ENCODE measurements around the gene SINHCAF. TPM values are rescaled to one million over a fixed set of nuclear protein-coding genes. Genes with fewer than 3 reads are reported as not detected.

Gene SINHCAF
- total RNA-seq, 1 donor from 2014 or later: 22.7 TPM

DNA sequence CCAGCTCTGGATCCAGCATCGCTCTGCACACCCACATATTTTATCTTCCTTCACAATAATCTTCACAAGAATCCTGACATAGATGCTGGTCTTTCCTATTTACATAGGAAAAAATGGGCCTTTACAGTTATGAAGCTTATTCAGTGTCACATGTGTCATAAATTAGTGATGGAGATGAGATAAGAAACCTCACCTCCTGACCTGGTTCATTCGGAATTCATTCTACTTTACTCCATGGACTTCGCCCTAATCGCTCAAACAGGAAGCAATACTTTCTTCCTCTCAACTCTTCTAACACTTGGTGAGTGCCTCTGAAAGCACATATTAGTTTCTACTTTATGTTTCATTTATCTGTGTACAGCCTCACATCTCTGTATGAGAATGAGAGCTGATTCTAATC is 12.0 kb upstream of the SINHCAF start:
- DNase-seq (ENCODE audit: low read depth): no peak

DNA sequence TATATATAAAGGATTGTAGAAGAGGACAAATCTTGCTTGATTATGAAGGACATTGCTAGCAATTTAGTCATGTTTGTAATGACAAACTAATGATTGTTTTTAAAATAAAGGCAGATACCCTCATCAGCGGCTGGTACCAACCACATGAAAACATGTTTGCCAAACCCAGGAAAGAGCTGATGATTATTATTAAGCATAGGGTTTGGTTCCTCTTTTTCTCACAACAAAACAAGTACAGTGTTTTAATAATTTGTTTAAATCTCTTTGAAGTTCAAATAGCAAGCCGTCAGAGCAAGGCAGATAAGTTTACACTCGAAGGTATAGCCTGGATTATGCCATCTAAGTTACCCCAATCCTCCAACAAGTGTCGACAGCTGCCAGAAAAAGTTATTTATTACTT is 5.3 kb upstream of the SINHCAF start:
- DNase-seq (ENCODE audit: low read depth): no peak

DNA sequence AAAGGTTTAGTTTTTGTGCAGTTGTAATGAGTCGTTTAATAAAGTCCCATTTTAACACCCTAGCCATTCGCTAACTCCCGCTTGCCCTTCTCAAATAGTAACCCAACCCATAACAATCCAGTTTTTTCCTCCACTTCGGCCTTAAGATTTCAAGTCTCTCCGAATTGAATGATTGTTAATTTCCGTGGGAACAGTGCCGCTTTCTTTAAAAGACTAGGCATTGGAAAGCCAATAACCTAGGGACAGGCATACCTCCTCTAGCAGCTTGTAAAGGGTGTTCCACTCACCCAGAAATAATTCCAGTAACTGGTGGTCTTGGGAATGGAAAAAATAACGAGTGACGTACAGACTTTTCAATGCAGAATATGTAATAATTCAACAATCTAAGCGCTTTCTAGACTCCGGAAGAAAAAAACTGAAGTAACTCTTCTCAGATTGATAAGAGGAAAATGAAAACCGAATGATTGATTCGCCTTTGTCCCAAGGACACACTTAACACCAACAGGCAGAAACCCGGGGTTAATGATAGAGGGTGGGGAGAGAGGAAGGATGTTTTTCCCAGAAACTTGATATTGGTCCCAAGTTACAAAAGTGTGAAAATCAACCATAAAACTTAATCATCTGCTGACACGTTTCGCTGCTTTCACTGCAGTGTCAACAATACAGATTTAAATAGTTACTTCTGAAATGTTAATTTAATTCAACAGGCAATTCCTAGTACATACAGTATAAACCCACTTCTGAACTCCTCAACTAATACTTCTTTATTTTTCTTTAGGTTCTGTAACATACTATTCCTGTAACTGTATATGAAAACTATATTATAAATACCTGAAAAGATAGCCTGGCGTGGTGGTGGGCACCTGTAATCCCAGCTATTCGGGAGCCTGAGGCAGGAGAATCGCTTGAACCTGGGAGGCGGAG is 1.0 kb upstream of the SINHCAF start:
- peak; percentile 18 for DNase-seq (ENCODE audit: low read depth)

DNA sequence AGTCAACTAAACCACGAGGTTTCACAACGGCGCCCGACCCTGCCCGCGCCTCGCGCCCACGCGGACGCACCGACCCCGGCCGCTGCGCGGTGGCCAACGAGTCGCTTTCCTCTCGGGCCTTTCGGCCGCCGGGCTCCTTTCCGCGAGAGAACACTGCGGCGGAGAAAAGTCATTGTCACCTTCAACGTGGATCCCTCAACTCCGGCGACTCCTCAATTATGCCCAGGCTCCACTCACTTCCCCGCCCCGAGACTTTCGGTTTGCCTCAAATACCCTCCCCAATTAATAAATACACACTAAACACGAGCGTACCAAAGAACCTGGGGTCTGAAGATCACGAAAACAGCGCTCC is 450 bp downstream of the SINHCAF start:
- DNase-seq (ENCODE audit: low read depth): no peak

DNA sequence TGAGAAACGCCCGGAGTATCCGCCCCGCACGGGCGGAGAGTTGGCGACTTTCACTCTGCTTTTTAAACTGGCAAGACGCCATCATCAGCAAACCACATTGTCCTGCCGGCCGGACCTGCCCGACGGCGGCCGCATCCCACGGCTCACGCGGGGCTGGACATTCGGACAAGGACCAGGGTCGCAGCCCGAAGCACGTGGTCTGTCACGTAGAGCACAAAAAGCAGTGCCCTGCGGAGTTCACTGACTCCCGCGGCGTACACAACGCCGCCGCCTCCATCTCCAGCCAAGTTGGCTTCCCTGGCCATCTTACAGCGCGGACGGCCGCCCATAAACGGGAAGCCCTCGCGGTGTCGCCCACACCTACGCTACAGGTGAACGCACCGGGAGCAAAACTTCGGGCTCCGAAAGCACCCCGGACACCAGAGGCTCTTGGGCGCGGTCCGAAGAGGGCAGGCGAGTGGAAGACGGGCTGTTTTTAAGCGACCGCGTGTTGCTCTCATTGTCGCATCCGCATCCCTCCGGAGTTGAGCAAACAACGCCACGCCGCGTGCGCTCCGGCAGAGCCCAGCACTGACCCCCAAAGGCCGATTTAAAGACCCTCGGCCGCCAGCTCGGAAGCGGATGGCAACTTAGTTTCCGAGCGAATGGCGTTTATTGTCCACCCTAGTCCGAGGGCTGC is 966 bp downstream of the SINHCAF start:
- DNase-seq (ENCODE audit: low read depth): peak; percentile 59

DNA sequence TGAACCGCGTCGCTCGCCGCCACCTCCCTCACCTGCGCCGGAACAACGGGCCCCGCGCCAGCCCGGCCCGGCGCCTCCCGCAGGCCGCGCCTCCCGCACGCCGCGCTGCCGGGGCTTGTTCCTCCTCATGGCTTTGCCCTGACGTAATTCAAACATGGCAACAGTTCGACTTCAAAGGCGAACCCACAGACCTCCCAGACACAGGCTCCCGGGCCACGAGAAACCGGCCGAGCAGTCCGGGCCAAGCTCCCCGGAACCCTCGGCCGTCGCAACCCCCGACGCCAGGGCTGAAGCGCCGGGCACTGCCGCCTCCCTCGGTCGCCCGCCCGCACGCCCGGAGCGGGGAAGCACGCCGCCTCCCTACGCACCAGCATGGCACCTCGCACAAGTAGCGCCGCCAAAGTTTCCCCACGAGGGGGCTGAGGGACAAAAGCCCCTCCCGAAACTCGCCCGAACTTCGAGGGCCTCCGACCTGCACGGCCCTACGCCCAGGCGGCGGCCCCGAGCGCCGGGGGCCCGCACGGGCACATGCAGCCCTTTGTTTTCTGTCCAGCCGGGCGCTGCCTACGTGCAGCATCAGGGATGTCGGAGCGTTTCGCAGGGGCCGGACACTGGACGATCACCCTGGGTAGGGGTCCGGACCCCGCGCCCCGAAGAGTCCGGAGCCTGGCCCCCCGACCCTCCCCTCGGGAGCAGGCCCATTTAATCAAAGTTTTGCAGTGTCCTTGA is 1.7 kb downstream of the SINHCAF start:
- DNase-seq (ENCODE audit: low read depth): peak; percentile 67

DNA sequence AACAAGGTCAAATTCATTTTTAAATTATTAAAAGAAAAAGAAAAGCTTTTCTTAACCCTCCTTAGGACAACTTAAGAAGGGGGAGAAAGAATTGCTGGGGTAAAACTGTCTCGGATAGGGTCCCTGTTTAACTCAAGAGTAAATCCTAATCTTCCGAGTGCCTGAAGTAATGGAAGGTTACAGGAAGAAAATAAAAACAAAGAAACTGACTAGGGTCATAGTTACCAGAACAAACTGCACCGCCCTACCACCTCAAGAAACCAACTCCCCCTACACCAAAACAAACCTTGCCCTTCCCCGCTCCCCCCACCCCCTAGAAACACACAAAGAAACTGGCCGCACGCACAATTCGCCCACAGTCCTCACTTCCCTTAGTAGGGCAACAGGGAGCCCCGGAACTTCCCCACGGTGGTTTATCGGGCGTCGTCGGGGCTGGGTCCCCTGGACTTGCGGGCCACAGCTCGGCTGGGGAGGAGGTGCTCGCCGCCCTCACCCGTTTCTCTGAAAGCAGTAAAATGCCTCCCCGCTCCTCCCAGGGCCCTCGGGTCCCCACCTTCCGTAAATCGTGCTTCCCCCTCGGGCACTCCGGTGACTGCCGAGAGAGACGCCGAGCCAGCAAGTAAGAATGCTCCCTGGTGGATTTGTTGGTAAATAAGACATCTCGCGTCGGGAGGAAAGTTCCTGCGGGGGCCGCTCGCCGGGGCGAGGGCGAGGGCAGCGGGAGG is 2.4 kb downstream of the SINHCAF start:
- no peak for DNase-seq (ENCODE audit: low read depth)

DNA sequence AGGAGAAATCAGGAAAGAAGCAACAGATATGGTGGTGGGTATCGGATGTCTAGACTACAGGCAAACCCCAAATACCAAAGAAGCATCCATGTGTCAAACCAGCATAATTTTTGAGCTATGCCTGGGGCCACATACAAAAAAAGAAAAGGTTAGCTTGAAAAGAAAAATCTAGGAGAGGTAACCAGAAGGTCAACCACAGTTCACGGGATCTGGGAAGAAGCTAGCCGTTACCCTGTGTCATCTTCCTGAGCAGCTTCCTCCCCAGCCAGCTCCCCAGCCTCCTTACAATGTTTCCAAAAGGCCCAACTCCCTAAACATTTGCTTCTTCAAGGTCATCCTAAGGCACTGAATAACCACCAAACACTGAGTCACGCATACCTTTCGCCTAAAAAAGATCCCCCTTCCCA is 3.1 kb downstream of the SINHCAF start:
- no peak for DNase-seq (ENCODE audit: low read depth)

DNA sequence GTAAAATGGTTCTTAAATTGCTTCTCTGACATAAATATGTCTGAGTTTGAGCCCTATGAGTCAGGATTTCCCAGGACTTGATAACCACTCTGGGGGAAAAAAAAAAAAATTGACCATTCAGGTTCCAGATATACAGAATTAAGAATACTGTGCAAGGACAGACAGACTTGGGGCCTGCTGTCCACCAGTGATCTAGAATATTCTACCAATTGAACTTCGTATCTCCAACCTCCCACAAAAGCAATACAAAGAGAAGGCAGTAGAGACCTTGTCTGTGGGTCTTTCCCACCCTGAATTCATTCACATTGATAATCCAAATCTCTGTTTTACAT is 4.1 kb downstream of the SINHCAF start:
- no peak for DNase-seq (ENCODE audit: low read depth)

DNA sequence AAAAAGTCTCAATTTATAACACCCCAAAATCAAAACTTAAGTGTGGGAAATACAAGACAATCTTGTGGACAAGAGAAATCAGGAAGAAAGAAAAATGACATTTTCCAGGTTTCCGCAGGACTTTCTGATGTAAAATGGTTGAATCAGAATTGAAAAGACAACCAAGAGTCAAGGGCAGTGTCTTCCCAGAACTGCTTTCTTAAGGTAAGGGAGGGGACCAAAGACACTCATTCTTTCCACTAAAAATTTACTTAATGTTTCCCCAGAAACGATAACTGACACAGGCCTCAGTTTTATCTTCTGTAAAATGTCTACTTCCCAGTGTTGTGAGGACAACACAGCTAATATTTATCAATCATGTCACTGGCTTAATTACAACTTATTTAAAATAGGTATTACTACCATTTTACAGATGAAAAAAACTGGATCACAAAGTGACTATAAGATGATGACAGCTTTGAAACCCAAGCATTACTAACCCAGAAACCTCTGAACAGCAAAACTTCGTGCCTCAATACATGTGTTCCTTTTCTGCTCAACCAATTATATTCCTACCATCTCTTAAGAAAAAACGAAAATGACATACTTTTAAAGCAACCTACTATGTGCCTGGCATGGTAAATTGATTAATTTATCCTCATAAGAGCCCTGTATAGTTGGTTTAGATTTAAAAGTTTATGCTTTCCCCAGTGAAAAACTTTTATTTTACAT is 4.6 kb downstream of the SINHCAF start:
- DNase-seq (ENCODE audit: low read depth): no peak

DNA sequence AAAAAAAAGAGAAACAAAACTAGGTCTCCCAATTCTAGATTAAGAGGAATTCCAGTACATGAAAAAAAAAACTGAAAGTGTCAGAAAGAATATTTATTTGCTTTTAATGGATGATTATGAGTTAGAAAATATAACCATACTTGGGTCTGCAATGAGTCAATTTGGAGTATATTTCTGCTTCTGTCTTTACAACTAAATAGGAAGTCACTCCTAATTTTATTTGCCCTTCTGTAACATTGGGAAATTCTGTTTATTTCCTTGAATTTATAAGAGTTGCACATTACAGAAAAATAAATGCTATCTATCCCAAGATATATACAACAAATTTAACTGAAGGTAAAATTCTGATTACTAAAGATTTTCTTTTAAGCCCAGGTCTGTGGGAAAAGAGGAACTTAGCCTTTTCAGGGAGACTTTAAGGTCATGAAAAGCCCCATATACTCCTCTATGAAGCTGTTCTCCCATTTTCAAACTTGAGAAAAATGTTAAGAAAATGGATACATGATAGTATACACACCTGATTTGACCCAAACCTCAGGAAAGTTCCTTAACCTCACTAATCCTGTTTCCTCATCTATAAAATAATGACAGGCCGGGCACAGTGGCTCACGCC is 7.2 kb downstream of the SINHCAF start:
- no peak for DNase-seq (ENCODE audit: low read depth)

DNA sequence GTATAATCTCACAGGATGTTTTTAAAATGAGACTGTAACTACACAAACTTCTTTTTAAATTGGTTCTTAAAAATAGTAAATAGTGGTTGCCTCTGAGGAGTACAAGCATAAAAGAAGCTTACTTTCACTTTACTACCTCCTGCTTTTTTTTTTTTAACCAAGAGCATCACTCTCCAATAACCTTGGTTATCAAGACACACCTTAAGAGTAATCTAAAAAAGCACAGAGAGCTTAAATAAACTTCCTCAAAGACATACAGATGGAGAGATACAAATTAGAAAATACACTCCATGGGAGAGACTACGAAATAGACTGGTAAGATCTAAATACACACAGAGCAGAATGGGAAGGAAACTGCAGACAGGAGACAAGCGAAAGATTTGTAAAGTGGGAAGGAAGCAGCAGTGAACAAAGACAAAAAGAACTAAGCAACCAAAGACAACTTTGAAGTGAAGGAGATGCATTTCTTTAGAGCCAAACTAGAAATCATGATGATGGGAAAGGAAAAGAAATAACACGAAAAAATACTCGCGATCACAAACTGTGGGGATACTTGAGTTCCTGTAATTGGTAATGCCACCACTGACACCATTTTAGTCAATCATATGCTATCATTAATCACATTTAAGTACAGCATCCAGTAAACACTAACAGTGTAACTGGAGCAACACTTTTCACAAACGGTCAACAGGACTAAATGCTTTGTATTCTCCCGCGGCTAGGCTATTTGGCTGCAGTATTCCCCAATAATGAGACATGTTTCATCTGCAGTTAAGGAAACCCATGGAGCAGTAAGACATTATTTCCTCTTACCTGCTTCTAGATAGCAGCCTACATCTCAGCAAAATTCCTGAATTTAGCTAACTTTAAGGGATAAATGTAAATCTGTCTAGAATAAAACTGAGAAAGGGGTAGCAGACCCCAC is 8.2 kb downstream of the SINHCAF start:
- no peak for DNase-seq (ENCODE audit: low read depth)

DNA sequence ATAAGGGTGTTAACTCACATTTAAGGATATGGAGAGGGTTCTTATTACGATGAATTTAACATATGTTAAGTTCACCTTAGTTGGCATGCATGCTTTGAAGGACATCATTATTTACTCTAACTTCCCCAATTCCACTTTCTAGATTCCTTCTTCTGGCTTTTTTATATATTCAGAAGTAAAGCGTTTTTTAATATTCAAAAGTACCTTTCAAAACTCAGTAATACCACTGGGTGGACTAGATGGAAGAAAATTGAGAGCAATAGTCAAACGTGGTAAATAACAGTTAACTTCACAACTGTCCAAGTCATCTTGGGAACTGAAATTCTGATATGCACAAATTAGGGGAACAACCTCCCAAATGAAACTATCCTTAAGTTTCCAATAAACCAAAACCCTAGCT is 9.1 kb downstream of the SINHCAF start:
- no peak for DNase-seq (ENCODE audit: low read depth)

DNA sequence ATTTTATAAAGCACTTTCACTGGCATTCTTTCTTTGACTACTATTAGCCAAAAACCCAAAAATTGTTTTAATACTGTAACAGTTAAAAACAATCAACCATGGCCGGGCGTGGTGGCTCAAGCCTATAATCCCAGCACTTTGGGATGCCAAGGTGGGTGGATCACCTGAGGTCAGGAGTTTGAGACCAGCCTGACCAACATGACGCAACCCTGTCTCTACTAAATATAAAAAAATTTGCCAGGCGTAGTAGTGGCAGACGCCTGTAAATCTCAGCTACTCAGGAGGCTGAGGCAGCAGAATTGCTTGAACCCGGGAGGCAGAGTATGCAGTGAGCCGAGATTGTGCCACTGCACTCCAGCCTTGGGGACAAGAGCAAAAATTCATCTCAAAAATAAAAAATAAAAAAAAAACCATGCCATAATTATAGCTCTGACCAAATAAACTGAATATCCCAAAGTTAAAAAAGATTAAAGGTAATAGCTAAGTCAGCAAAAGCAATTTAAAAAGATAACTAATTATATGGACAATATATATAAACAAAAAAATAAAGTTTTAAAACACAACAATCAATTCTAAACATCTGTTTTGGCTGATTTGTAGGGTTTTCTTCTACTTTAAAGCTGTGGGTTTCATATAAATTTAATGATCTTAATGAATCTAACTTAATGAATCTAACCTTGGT is 10.0 kb downstream of the SINHCAF start:
- DNase-seq (ENCODE audit: low read depth): no peak

DNA sequence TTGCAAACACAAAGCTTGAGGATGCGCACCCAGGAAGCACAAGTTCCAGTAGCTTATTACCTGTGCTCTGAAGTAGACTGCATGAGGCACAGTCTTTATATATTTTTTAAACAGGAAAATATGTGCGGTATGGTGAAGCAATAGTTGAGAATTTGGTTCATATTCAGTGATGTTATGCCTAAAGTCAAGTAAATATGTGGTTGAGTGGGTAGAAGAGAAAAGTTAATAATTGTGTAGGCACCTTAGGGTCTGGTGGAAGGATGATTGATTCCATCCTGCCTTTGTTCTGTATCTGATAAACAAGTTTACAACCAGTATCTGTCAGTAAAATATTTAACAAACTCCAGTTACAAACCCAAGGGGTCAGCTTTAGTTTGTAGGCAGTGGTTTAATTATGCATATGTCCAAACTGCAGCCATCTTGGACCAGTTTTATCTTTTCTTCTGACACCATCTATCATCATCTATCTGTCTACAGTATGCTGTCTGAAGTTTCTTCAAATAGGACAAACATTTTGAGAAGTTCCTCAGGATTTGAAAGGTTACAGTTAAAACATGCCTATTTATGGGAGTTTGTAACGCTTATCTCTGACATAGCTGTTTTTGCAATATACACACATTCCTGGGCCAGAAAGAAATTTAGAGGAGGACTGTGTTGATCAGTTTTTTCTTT is 10.8 kb downstream of the SINHCAF start:
- DNase-seq (ENCODE audit: low read depth): no peak

DNA sequence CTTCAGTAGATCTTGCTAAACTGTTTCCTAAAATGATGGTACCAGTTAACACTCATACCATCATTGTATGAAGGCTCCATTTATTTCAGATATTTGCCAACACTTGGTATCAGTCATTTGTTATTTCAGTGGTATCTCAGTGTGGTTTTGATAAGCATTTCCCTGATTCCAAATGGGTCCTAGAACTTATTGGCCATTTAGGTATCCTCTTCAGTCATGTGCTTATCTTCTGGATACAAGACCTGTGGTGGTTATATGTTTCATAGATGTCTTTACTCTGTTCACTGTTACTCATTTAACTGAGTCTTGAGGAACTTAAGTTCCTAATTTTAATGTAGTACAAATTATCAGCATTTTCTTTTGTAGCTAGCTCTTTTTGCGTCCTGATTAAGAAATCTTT is 13.5 kb downstream of the SINHCAF start:
- DNase-seq (ENCODE audit: low read depth): no peak

DNA sequence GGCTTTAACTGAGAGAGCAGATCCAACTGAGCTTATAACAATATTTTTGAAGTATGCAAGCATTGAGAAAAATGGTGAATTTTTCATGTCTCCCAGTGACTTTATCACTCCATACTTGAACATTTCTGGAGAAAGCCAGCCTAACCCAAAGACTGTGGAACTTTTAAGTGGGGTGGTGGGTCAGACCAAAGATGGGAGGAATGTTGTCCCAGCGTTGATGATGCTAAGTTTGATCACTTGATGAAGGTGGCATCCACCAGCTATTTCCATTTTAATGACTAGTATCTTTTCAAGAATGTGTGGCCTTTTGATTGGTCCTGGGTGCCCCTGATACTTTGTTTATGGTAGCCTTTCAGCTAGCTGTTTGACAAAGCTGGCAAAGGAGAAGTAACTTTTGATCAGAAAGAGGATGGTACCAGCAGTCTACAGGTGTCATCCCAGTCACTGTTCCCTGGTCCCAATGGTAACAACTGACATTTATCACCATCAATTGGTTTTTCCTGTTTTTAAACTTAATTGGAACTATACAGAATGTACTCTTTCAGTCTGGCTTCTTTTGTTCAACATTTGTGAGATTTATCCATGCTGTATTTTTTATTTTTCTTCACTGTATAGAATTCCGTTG is 14.2 kb downstream of the SINHCAF start:
- DNase-seq (ENCODE audit: low read depth): no peak

DNA sequence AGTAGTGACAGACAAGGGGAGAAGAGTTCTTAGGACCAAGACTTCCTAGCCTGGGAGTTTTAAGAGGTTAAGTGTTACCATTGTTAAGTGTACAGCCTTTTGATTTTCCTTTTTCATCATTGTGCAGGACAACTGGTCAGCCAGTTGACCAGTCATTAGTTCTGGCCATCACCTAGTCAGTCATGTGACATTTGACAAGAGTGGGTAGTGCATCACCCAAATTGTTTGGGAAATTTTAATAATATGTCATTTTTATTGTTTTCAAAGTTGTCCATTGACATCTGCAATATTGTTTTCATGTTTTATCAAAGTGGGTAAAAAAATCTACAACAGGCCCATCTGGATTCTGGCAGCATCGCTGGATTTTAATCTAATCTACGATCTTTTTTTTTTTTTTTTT is 15.5 kb downstream of the SINHCAF start:
- DNase-seq (ENCODE audit: low read depth): no peak

All from myocyte (in vitro differentiated cells).